BLaER1 treated with 17β-estradiol and CSF1 and Interleukin-3, amounts not matched to agents 10 nM and 100 nM (cell line): ENCODE data around the gene SLC43A1.
A peak's percentile ranks its signal among the peaks of the same experiment; 100 is the strongest.

Experiments
- H3K27ac ChIP-seq, 11 experiments: shearing (Covaris generic); formaldehyde crosslinking; 2 replicates each; pipeline ENCODE4 v1.8.1; 2022
- H3K27me3 ChIP-seq, 11 experiments: shearing (Covaris generic); formaldehyde crosslinking; 2 replicates each; pipeline ENCODE4 v1.8.1; 2022
- H3K36me3 ChIP-seq, 11 experiments: shearing (Covaris generic); formaldehyde crosslinking; 2 replicates each; pipeline ENCODE4 v1.8.1; 2022
- H3K4me1 ChIP-seq, 10 experiments: shearing (Covaris generic); formaldehyde crosslinking; 2 replicates each; pipeline ENCODE4 v1.8.1; 2022
- H3K4me2 ChIP-seq, 11 experiments: shearing (Covaris generic); formaldehyde crosslinking; 2 replicates each; pipeline ENCODE4 v1.8.1; 2022
- H3K4me3 ChIP-seq, 10 experiments: shearing (Covaris generic); formaldehyde crosslinking; 2 replicates each; pipeline ENCODE4 v1.8.1; 2022
- H3K9ac ChIP-seq, 11 experiments: shearing (Covaris generic); formaldehyde crosslinking; 2 replicates each; pipeline ENCODE4 v1.8.1; 2022
- H3K9me3 ChIP-seq, 11 experiments: shearing (Covaris generic); formaldehyde crosslinking; replicated peaks in 1 of 11; 2 replicates each; pipeline ENCODE4 v1.8.1; 2022
- H4K20me1 ChIP-seq, 11 experiments: shearing (Covaris generic); formaldehyde crosslinking; 2 replicates each; pipeline ENCODE4 v1.8.1; 2022
- Cebpa-rat ChIP-seq, 11 experiments: shearing (Covaris generic); IDR thresholded peaks; 2 replicates each; pipeline ENCODE4 v1.8.1; 2022

SLC43A1 gene

DNA sequence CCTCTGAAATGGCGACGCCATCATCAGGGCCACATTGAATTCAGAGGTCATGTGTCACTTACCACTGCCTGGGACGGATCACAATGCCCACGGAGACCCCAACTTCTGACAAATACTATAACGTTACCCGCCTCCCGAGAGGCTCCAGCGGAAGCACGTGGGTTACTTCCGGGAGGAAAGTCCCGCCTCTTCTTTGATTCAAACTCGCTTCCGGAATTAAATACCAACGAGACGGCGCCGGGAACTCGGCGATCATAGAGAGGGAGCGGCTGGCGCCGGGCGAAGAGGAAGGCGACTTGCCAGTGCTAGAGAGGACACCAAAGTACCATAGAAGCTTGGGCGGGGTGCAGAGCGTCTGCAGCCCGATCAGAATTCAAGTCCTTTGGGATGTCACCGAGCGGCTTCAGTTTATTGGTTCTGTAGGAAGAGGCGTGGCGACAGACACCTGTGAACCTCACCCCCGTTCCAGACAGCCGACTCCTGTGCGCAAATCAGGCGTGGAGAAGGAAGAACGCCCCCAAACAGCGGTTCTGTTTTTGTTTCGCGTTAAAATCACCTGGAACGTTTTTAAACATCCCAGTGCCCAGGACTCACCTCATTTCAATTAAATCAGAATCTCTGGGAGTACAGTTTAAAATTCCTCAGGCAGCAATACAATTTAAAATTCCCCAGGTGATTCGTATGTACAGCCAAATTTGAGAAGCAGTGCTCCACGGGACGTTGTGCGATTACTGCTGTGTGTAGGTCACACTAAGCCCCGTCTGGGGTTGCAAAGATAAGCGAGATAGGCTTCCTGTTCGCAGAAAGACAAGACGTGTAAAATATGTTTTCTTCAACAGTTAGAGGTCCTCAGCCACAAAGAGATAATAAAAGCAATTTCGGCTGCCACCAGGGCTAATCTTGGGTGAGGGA is 15.3 kb upstream of the SLC43A1 start, which contains the start of gene TIMM10:
TSS of gene TIMM10 (minus strand) at position 159 of the 912 bp plus-strand sequence. CDS start 565 bp downstream, outside the sequence.
- Histone ChIP-seq H3K36me3 (peaks cover 4 to 29% (median 19%) of the 10 kb centered on the region in 11 experiments; a peak in 18 of 22 replicates), H3K4me2 (peak within 1 kb of the TSS; percentile 87 to 99 (median 94)), H3K4me3 (peak within 1 kb of the TSS; percentile 73 to 94 (median 80)), H4K20me1 (peaks cover 0 to 27% (median 16%) of the 10 kb centered on the region in 11 experiments; a peak in 11 of 22 replicates), H3K27ac (peak within 1 kb of the TSS; percentile 45 to 90 (median 83); a peak in 21 of 22 replicates), H3K27me3 (no peaks in the 10 kb centered on the region), H3K4me1 (peaks cover 22 to 33% (median 24%) of the 10 kb centered on the region in 10 experiments), H3K9me3 (no peaks in the 10 kb centered on the region), H3K9ac (peak within 1 kb of the TSS; percentile 77 to 92 (median 84))
- no peak for TF ChIP-seq Cebpa-rat (IDR thresholded peaks at IDR 0.05)

- peaks cover 4 to 36% (median 23%) of the 10 kb centered on the region in 11 experiments; a peak in 20 of 22 replicates for H3K36me3 ChIP-seq
- peak overlapping the region; percentile 73 to 94 (median 80) for H3K4me3 ChIP-seq
- H3K27me3 ChIP-seq, result no peaks in the 10 kb centered on the region
- no peaks in the 10 kb centered on the region for H3K9me3 ChIP-seq
- H3K9ac ChIP-seq, result peak overlapping the region; percentile 77 to 92 (median 84)
- peak overlapping the region; percentile 87 to 99 (median 94) for H3K4me2 ChIP-seq
- H4K20me1 ChIP-seq, result peaks cover 0 to 27% (median 16%) of the 10 kb centered on the region in 11 experiments; a peak in 11 of 22 replicates
- H3K27ac ChIP-seq, result peak overlapping the region; percentile 45 to 90 (median 83); a peak in 21 of 22 replicates
- peaks cover 22 to 33% (median 24%) of the 10 kb centered on the region in 10 experiments for H3K4me1 ChIP-seq
- no peak for TF ChIP-seq Cebpa-rat (IDR thresholded peaks at IDR 0.05)
Measured at GRCh38 chr11:57530215-57530595, 14.7 kb upstream of the SLC43A1 start.

DNA sequence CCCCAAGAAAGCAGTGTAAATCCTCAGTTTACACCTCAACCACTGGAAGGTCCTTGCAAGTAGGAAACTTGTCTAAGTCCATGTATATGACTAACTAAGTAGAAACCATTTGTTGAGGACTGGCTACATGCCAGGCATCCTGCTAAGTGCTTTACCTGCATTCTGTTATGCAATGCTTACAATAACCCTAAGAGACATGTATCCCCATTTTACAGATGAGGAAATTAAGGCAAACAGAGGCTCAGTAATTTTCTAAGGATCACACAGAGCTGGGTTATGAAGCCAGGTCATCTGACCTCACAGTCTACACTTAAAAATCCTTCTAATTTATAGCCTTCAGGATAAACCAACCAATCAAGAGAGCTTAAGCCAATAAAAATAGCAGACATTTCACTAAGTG is 13.5 kb upstream of the SLC43A1 start:
- peak overlapping the region; percentile 77 to 92 (median 84); a peak in 17 of 22 replicates for H3K9ac ChIP-seq
- no peak for TF ChIP-seq Cebpa-rat (IDR thresholded peaks at IDR 0.05)
- H3K4me3 ChIP-seq, result peak overlapping the region in 9 of 10 experiments; percentile 73 to 94 (median 80); a peak in 14 of 20 replicates
- peaks cover 22 to 33% (median 24%) of the 10 kb centered on the region in 10 experiments for H3K4me1 ChIP-seq
- H3K27ac ChIP-seq, result peak overlapping the region in 1 of 11 experiments; percentile 90; a peak in 2 of 22 replicates
- peaks cover 4 to 44% (median 26%) of the 10 kb centered on the region in 11 experiments; a peak in 20 of 22 replicates for H3K36me3 ChIP-seq
- peaks cover 0 to 6% (median 0%) of the 10 kb centered on the region in 11 experiments; a peak in 1 of 22 replicates for H3K9me3 ChIP-seq
- H3K27me3 ChIP-seq, result no peaks in the 10 kb centered on the region
- peaks cover 0 to 27% (median 16%) of the 10 kb centered on the region in 11 experiments; a peak in 11 of 22 replicates for H4K20me1 ChIP-seq
- peak overlapping the region; percentile 87 to 99 (median 94) for H3K4me2 ChIP-seq

GRCh38 chr11:57527056-57527631 is 11.6 kb upstream of the SLC43A1 start:
- Histone ChIP-seq H4K20me1 (peaks cover 0 to 27% (median 16%) of the 10 kb centered on the region in 11 experiments; a peak in 11 of 22 replicates), H3K27me3 (no peaks in the 10 kb centered on the region), H3K9ac (no peak overlapping the region; a peak in 1 of 22 replicates), H3K4me1 (peaks cover 22 to 33% (median 24%) of the 10 kb centered on the region in 10 experiments), H3K36me3 (peaks cover 4 to 44% (median 26%) of the 10 kb centered on the region in 11 experiments; a peak in 20 of 22 replicates), H3K4me3 (no peak overlapping the region), H3K4me2 (no peak overlapping the region), H3K9me3 (peaks cover 0 to 6% (median 0%) of the 10 kb centered on the region in 11 experiments; a peak in 1 of 22 replicates), H3K27ac (no peak overlapping the region)
- TF ChIP-seq Cebpa-rat (IDR thresholded peaks at IDR 0.05), result no peak

- H3K36me3 ChIP-seq, result peaks cover 0 to 35% (median 18%) of the 10 kb centered on the region in 11 experiments; a peak in 20 of 22 replicates
Measured at GRCh38 chr11:57523419-57523818, 7.9 kb upstream of the SLC43A1 start.

GRCh38 chr11:57521116-57521515 is 5.6 kb upstream of the SLC43A1 start:
- Histone ChIP-seq H3K4me2 (no peak overlapping the region), H4K20me1 (peaks cover 0 to 2% (median 0%) of the 10 kb centered on the region in 11 experiments; a peak in 2 of 22 replicates), H3K4me3 (no peak overlapping the region), H3K4me1 (peaks cover 2 to 10% (median 7%) of the 10 kb centered on the region in 10 experiments; a peak in 19 of 20 replicates), H3K27ac (no peak overlapping the region), H3K27me3 (no peaks in the 10 kb centered on the region), H3K36me3 (peaks cover 0 to 17% (median 10%) of the 10 kb centered on the region in 11 experiments; a peak in 12 of 22 replicates), H3K9ac (no peak overlapping the region), H3K9me3 (peaks cover 0 to 6% (median 0%) of the 10 kb centered on the region in 11 experiments; a peak in 1 of 22 replicates)
- TF ChIP-seq Cebpa-rat (IDR thresholded peaks at IDR 0.05), result no peak

More at GRCh38 chr11:57523419-57523818, 7.9 kb upstream of the SLC43A1 start:
- Histone ChIP-seq H3K27me3 (no peaks in the 10 kb centered on the region), H3K9ac (no peak overlapping the region), H4K20me1 (peaks cover 0 to 19% (median 10%) of the 10 kb centered on the region in 11 experiments; a peak in 11 of 22 replicates), H3K27ac (no peak overlapping the region), H3K4me2 (no peak overlapping the region), H3K4me3 (no peak overlapping the region), H3K4me1 (peaks cover 0 to 8% (median 0%) of the 10 kb centered on the region in 10 experiments; a peak in 6 of 20 replicates), H3K9me3 (peaks cover 0 to 6% (median 0%) of the 10 kb centered on the region in 11 experiments; a peak in 1 of 22 replicates)
- TF ChIP-seq Cebpa-rat (IDR thresholded peaks at IDR 0.05), result no peak

DNA sequence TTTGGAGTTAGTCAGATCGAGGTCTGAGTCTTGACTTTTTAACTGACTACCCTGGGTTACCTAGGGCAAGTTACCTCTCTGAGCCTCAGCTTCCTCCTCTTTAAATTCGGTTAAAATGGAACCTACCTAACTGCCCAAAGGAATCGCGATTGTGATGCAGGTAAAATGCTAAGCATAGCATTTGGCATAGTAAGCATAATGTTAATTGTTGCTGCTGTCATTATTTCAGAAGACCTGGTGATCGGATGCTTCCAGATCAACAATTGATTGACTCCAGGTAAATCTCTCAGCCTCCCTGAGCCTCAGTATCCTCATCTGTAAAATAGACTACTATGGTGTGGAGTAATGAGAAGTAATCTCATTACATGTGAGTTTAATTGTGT is 550 bp upstream of the SLC43A1 start:
- Histone ChIP-seq H3K9ac (peak overlapping the region; percentile 75 to 90 (median 85)), H3K4me1 (peaks cover 18 to 44% (median 35%) of the 10 kb centered on the region in 10 experiments), H3K36me3 (peaks cover 0 to 21% (median 4%) of the 10 kb centered on the region in 11 experiments; a peak in 10 of 22 replicates), H3K9me3 (no peaks in the 10 kb centered on the region), H3K27me3 (no peaks in the 10 kb centered on the region), H4K20me1 (peaks cover 0 to 26% (median 10%) of the 10 kb centered on the region in 11 experiments; a peak in 13 of 22 replicates), H3K4me2 (peak overlapping the region; percentile 93 to 100 (median 97)), H3K4me3 (peak overlapping the region; percentile 79 to 97 (median 88)), H3K27ac (peak overlapping the region; percentile 12 to 88 (median 78); a peak in 20 of 22 replicates)
- TF ChIP-seq Cebpa-rat (IDR thresholded peaks at IDR 0.05), result no peak
